ENCODE results near the gene HS6ST2. TPM values are rescaled to one million over a fixed set of nuclear protein-coding genes. Genes with fewer than 3 reads are reported as not detected.

HS6ST2 gene
- total and polyA plus RNA-seq, 2 donors from 2014 or later, result 2.0 to 11.9 TPM

- H3K27me3 ChIP-seq (ENCODE audit: control insufficient read depth, insufficient read depth, low read length), result peaks cover 3% of the 10 kb centered on the region
- H3K9me3 ChIP-seq (ENCODE audit: control insufficient read depth in 2 of 3, insufficient read depth in 1 of 3, low read length in 3 of 3), result no peaks in the 10 kb centered on the region
Measured at GRCh38 chrX:132665676-132666075, 292.8 kb downstream of the HS6ST2 start.

DNA sequence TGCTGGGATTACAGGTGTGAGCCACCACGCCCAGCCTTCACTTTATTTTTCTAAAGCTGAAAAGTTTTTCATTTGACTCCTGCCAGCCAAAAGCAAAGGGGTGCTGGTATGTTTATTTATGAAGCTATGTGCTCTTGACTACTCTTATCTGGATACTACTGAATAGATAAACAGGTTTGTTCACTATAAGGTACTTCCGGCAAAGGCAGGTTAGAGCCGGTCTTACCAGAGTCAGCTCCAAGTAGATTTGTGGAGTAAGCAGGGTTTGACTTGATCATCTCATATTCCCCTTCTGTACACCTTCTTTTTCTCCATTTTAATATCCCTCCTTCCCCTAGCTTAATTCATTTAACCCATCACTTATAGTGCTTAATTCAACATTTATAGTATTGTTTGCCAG is 294.2 kb downstream of the HS6ST2 start:
- Histone ChIP-seq H3K27me3 (ENCODE audit: control insufficient read depth, insufficient read depth, low read length) (peaks cover 3% of the 10 kb centered on the region), H3K36me3 (ENCODE audit: control insufficient read depth in 2 of 3, insufficient read depth in 3 of 3, low read length in 3 of 3) (no peaks in the 10 kb centered on the region), H3K4me3 (ENCODE audit: low read length in 3 of 3) (no peak overlapping the region), H3K9me3 (ENCODE audit: control insufficient read depth in 2 of 3, insufficient read depth in 1 of 3, low read length in 3 of 3) (no peaks in the 10 kb centered on the region), H3K9ac (ENCODE audit: low read length in 3 of 3) (no peak overlapping the region), H3K27ac (ENCODE audit: low read depth in 2 of 2, low read length in 2 of 2) (no peak overlapping the region), H3K4me1 (ENCODE audit: control insufficient read depth in 2 of 3, insufficient read depth in 2 of 3, low read depth in 1 of 3, low read length in 3 of 3) (no peaks in the 10 kb centered on the region)
- DNase-seq (no peak), FAIRE-seq (no peak)
- intact Hi-C loops (cut with DNase I), result no loop called here
- TF ChIP-seq, protein P1, sequence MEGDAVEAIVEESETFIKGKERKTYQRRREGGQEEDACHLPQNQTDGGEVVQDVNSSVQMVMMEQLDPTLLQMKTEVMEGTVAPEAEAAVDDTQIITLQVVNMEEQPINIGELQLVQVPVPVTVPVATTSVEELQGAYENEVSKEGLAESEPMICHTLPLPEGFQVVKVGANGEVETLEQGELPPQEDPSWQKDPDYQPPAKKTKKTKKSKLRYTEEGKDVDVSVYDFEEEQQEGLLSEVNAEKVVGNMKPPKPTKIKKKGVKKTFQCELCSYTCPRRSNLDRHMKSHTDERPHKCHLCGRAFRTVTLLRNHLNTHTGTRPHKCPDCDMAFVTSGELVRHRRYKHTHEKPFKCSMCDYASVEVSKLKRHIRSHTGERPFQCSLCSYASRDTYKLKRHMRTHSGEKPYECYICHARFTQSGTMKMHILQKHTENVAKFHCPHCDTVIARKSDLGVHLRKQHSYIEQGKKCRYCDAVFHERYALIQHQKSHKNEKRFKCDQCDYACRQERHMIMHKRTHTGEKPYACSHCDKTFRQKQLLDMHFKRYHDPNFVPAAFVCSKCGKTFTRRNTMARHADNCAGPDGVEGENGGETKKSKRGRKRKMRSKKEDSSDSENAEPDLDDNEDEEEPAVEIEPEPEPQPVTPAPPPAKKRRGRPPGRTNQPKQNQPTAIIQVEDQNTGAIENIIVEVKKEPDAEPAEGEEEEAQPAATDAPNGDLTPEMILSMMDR (IDR thresholded peaks at IDR 0.05; ENCODE audit: borderline replicate concordance, extremely low read depth, insufficient read depth), result no peak

More at GRCh38 chrX:132665676-132666075, 292.8 kb downstream of the HS6ST2 start:
- Histone ChIP-seq H3K4me1 (ENCODE audit: control insufficient read depth in 2 of 3, insufficient read depth in 2 of 3, low read depth in 1 of 3, low read length in 3 of 3) (no peaks in the 10 kb centered on the region), H3K4me3 (ENCODE audit: low read length in 3 of 3) (no peak overlapping the region), H3K27ac (ENCODE audit: low read depth in 2 of 2, low read length in 2 of 2) (no peak overlapping the region), H3K9ac (ENCODE audit: low read length in 3 of 3) (no peak overlapping the region), H3K36me3 (ENCODE audit: control insufficient read depth in 2 of 3, insufficient read depth in 3 of 3, low read length in 3 of 3) (no peaks in the 10 kb centered on the region)
- no peak for FAIRE-seq
- DNase-seq, result no peak
- intact Hi-C loops (cut with DNase I), result no loop called here
- TF ChIP-seq, protein P1 (IDR thresholded peaks at IDR 0.05; ENCODE audit: borderline replicate concordance, extremely low read depth, insufficient read depth), result no peak

DNA sequence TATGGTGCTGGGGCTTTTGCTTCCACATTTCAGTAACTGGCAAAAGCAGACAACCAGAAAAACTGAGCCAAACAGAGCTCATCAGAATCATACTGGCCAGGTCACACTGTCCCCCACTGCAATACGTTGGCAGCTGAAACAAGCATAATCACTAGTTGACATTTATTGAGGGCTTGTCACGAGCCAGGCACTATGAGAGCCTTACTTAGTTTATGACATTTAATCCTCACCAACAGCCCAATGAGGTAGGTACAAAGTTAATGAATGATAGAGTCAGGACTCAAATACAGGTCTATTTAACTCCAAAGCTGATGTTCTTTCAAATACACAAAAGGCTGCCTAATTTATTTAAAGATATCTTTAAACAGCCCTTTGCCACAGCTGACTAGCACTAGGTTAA is 295.6 kb downstream of the HS6ST2 start:
- H3K9ac ChIP-seq (ENCODE audit: low read length in 3 of 3), result no peak overlapping the region
- H3K4me1 ChIP-seq (ENCODE audit: control insufficient read depth in 2 of 3, insufficient read depth in 2 of 3, low read depth in 1 of 3, low read length in 3 of 3), result no peaks in the 10 kb centered on the region
- no peak for FAIRE-seq
- TF ChIP-seq, protein P1 (IDR thresholded peaks at IDR 0.05; ENCODE audit: borderline replicate concordance, extremely low read depth, insufficient read depth), result no peak
- no peak overlapping the region for H3K27ac ChIP-seq (ENCODE audit: low read depth in 2 of 2, low read length in 2 of 2)
- peaks cover 3% of the 10 kb centered on the region for H3K27me3 ChIP-seq (ENCODE audit: control insufficient read depth, insufficient read depth, low read length)
- no peaks in the 10 kb centered on the region for H3K36me3 ChIP-seq (ENCODE audit: control insufficient read depth in 2 of 3, insufficient read depth in 3 of 3, low read length in 3 of 3)
- DNase-seq, result no peak
- H3K9me3 ChIP-seq (ENCODE audit: control insufficient read depth in 2 of 3, insufficient read depth in 1 of 3, low read length in 3 of 3), result no peaks in the 10 kb centered on the region
- no peak overlapping the region for H3K4me3 ChIP-seq (ENCODE audit: low read length in 3 of 3)
- intact Hi-C loops (cut with DNase I), result no loop called here

DNA sequence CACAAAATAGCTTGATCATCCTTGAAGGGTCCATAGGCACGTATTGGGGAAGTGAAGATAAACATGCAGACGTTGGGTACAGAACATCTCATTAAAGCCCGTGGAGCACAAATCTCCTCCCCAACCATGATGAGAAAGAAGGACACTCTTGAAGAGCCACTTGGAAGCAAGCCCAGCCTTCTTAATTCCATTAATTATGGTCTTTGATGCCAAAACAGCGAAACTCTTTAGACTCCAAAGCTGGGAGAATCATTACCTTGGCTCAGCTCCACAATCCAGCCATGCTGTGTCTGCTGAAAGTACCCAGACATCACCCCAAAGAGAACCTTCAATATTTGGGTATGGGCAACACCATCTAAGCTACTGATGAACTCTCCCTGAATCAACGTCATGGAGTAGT is 300.6 kb downstream of the HS6ST2 start:
- Histone ChIP-seq H3K27me3 (ENCODE audit: control insufficient read depth, insufficient read depth, low read length) (peaks cover 7% of the 10 kb centered on the region), H3K9me3 (ENCODE audit: control insufficient read depth in 2 of 3, insufficient read depth in 1 of 3, low read length in 3 of 3) (no peaks in the 10 kb centered on the region), H3K27ac (ENCODE audit: low read depth in 2 of 2, low read length in 2 of 2) (no peak overlapping the region), H3K36me3 (ENCODE audit: control insufficient read depth in 2 of 3, insufficient read depth in 3 of 3, low read length in 3 of 3) (no peaks in the 10 kb centered on the region), H3K4me1 (ENCODE audit: control insufficient read depth in 2 of 3, insufficient read depth in 2 of 3, low read depth in 1 of 3, low read length in 3 of 3) (peaks cover 0 to 3% (median 0%) of the 10 kb centered on the region in 3 donors), H3K9ac (ENCODE audit: low read length in 3 of 3) (no peak overlapping the region), H3K4me3 (ENCODE audit: low read length in 3 of 3) (no peak overlapping the region)
- DNase-seq, result no peak
- TF ChIP-seq, protein P1 (IDR thresholded peaks at IDR 0.05; ENCODE audit: borderline replicate concordance, extremely low read depth, insufficient read depth), result no peak
- FAIRE-seq, result no peak
- intact Hi-C loops (cut with DNase I), result no loop called here
